Amygdala (tissue), 56 donors: ENCODE measurements around the gene CAMSAP1.
"Not testable (repeated sequence)": the region's sequence is repeated elsewhere in the genome, so short reads cannot be mapped to it uniquely, and the experiment has no call there.

Experiments
- DNase-seq, 56 donors: peaks; one replicate each; lab custom pipeline; 2025; lab: John Stamatoyannopoulos, UW

Gene CAMSAP1, protein sequence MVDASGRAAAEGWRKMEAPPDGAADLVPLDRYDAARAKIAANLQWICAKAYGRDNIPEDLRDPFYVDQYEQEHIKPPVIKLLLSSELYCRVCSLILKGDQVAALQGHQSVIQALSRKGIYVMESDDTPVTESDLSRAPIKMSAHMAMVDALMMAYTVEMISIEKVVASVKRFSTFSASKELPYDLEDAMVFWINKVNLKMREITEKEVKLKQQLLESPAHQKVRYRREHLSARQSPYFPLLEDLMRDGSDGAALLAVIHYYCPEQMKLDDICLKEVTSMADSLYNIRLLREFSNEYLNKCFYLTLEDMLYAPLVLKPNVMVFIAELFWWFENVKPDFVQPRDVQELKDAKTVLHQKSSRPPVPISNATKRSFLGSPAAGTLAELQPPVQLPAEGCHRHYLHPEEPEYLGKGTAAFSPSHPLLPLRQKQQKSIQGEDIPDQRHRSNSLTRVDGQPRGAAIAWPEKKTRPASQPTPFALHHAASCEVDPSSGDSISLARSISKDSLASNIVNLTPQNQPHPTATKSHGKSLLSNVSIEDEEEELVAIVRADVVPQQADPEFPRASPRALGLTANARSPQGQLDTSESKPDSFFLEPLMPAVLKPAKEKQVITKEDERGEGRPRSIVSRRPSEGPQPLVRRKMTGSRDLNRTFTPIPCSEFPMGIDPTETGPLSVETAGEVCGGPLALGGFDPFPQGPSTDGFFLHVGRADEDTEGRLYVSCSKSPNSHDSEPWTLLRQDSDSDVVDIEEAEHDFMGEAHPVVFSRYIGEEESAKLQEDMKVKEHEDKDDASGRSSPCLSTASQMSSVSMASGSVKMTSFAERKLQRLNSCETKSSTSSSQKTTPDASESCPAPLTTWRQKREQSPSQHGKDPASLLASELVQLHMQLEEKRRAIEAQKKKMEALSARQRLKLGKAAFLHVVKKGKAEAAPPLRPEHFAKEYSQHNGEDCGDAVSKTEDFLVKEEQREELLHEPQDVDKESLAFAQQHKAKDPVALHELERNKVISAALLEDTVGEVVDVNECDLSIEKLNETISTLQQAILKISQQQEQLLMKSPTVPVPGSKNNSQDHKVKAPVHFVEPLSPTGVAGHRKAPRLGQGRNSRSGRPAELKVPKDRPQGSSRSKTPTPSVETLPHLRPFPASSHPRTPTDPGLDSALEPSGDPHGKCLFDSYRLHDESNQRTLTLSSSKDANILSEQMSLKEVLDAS (N-terminal part only)

GRCh38 chr9:135907431-135908092 lies at the start of gene CAMSAP1:
Gene CAMSAP1 (minus strand): TSS chr9:135907546. CDS start chr9:135907159, 387 bp downstream.
- peak; percentile 33 to 97 (median 86) for DNase-seq

- no peak for DNase-seq
These were observed 49.4 kb upstream of the CAMSAP1 start for GRCh38 chr9:135956802-135957174.

GRCh38 chr9:135955934-135956801 lies 48.8 kb upstream of the CAMSAP1 start:
- DNase-seq: no peak

- DNase-seq: no peak
These were observed 45.4 kb upstream of the CAMSAP1 start for GRCh38 chr9:135952664-135953206.

- DNase-seq: no peak
These were observed 44.7 kb upstream of the CAMSAP1 start for GRCh38 chr9:135951889-135952663.

- not testable (repeated sequence) for DNase-seq
These were observed 44.0 kb upstream of the CAMSAP1 start for GRCh38 chr9:135951310-135951709.

GRCh38 chr9:135950841-135951240 lies 43.5 kb upstream of the CAMSAP1 start:
- DNase-seq: not testable (repeated sequence)

DNA sequence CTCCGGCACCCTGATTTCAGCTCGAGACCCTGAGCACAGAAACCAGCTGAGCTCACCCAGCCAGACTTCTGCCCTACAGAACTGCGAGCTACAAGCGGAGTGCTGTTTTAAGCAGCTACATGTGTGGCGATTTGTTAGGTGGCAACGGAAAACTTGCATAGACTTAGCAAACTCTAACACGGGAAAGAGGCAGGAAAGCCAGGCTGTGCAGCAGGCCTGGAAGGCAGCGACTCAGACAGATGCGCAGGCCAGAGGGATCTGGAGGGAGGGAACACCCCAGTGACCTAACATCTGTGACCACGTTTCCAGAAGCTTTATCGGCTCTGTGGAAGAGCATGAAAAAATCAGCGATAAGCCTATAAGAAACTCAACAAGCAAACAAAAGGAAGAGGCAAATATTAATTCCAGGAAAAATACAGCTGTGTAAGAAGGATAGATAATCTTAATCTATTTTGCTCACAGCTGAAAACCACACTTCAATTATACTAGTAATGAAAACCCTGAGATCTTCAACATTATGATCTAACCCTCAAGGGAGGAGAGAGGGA lies 42.9 kb upstream of the CAMSAP1 start:
- no peak for DNase-seq

DNA sequence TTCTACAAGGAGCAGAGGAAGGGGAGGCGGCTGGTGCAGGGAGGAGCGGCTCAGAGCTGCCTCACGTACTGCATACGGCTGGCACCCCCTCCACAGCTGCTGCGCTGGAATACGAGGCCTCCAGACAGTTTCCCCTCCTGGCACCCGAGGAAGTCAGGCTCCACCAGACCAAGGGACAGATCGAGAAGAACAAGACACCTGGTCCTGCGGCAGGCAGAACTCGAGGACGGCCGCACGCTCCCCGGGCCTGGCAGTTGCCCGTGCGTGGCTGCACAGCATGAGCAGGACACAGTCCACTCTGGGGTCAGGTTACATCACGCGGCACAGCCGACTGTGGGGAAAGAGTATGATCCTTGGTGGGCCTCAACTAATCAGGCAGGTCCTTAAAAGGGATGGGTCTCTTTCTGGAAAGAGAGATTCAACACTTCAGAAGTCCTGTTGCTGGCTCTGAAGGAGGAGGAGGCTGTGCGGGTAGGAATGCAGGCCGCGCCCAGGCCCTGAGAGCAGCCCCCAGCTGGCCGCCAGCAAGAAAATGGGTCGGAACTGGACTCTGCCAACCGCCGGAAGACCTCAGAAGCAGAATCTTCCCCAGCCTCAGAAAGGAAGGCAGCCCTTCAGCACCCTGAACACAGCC lies 42.3 kb upstream of the CAMSAP1 start:
- DNase-seq: no peak

DNA sequence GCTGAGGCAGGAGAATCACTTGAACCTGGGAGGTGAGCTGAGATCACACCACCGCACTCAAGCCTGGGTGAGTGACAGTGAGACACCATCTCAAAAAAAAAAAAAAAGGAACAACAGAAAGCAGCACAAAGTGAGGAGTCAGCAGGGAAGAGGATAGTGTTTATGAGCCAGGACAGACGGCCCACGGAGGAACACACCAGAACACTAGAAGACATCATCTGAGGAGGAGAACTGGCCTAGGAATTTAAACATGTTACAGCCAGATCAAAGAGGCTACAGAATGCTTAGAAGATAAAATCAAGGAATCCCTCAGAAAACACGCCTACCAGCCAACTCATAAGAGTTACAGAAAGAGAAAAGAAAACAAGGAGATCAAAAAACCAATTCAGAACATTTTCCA lies 41.6 kb upstream of the CAMSAP1 start:
- no peak for DNase-seq

- no peak for DNase-seq
These were observed 41.1 kb upstream of the CAMSAP1 start for GRCh38 chr9:135948446-135948845.

DNA sequence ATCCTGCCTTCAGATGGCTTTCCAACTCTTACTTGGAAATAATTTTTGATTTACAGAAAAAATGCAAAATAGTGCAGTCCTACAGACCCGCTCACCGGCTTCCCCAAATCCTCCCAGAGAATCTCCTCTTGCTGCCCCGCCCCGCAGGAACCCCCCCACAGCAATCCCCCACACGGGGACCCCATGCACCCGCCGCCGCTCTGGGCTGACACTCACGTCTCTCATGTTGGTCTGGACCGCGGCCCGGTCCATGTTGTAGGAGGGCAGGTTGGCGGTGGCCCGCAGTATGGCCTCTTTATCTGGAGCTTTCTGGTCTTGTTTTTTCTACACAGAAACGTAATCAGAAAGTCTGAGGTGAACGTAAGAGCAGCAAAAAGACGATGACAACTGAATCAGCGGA lies 40.2 kb upstream of the CAMSAP1 start:
- no peak for DNase-seq

DNA sequence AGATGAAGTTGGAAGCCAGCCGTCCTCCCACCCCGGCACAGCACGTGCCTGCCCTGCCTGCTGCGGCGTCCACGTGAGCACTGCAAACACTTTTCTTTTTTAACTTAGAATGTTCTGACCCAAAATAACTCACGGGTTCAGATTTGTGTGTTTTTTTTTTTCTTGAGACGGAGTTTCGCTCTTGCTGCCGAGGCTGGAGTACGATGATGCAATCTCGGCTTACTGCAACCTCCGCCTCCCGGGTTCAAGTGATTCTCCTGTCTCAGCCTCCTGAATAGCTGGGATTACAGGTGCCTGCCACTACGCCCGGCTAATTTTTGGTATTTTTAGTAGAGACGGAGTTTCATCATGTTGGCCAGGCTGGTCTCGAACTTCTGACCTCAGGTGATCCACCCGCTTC lies 39.8 kb upstream of the CAMSAP1 start:
- DNase-seq: not testable (repeated sequence)

DNA sequence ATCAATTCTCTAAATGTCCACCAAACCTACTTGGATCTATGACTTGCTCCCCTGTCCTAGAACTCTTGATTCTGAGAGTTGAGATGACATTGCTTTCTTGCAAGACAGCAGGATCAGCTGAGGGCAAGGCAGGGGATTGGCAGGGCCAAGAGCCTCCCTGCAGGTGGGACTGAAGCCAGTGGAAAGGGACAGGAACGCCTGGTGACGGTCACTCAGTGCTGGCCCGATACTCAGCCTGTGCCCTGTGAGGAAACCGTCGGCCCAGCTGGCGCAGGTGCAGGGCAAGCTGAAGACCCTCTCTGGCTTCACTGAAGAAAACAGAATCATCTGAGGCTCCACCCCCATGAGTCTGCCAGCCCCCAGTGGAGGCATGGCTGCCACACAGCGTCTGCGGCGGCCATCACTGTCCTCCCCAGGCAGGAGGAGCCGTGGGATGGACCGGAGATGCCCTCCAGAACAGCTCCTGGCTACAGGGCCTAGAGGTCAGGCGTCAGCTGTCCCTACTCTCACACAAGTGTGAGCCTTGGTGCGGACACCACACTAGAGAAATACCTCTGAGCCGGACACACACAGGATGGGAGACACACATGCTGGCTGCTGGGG lies 39.1 kb upstream of the CAMSAP1 start:
- DNase-seq: no peak

DNA sequence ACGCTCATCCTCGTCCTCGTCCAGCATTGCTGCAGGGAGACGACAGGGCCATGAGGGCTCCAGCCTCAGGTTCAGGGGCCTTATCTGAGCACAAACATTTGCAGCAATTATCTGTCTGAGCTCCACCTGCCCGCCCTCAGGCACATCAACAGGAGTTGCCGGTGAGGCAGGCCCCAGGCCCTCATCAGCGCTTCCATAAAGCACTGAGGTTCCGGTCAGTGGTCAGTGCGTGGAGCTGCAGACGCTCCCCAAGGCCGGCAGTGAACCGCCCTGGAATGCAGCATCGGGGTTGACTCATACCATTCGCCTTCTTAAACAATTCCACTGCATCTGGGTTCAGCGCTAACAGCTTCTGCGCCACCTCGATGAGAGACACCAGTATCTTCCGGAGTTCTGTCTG lies 38.6 kb upstream of the CAMSAP1 start:
- no peak for DNase-seq

- DNase-seq: no peak
These were observed 37.3 kb upstream of the CAMSAP1 start for GRCh38 chr9:135944444-135945252.
